GM04504 (cell line): ENCODE measurements around the gene CRAMP1.

ENCODE experiments used
- DNase-seq: peaks from one replicate; pipeline ENCODE4 v3.0.0-alpha.2; 2012; ENCODE audit warnings: low read depth

The CRAMP1 gene

GRCh38 chr16:1635070-1635469, 22.9 kb downstream of the CRAMP1 start:
- no peak for DNase-seq

- DNase-seq = no peak
These were observed 25.4 kb downstream of the CRAMP1 start for GRCh38 chr16:1637526-1637925.

GRCh38 chr16:1638757-1639156, 26.6 kb downstream of the CRAMP1 start:
- no peak for DNase-seq

GRCh38 chr16:1639282-1639681, 27.1 kb downstream of the CRAMP1 start:
- DNase-seq = no peak

- no peak for DNase-seq
These were observed 27.7 kb downstream of the CRAMP1 start for GRCh38 chr16:1639860-1640259.

- no peak for DNase-seq
These were observed 28.2 kb downstream of the CRAMP1 start for GRCh38 chr16:1640261-1640941.

- no peak for DNase-seq
These were observed 29.1 kb downstream of the CRAMP1 start for GRCh38 chr16:1641261-1641660.

- no peak for DNase-seq
These were observed 30.0 kb downstream of the CRAMP1 start for GRCh38 chr16:1642148-1642547.

- no peak for DNase-seq
These were observed 30.6 kb downstream of the CRAMP1 start for GRCh38 chr16:1642753-1643152.

- no peak for DNase-seq
These were observed 31.4 kb downstream of the CRAMP1 start for GRCh38 chr16:1643521-1643920.

GRCh38 chr16:1645914-1646525, 33.9 kb downstream of the CRAMP1 start:
- DNase-seq = no peak

GRCh38 chr16:1647856-1648255, 35.7 kb downstream of the CRAMP1 start:
- DNase-seq = no peak

- DNase-seq = no peak
These were observed 38.0 kb downstream of the CRAMP1 start for GRCh38 chr16:1650131-1650530.

- DNase-seq = no peak
These were observed 39.2 kb downstream of the CRAMP1 start for GRCh38 chr16:1651094-1651973.

- no peak for DNase-seq
These were observed 39.8 kb downstream of the CRAMP1 start for GRCh38 chr16:1651974-1652312.

- DNase-seq = no peak
These were observed 40.9 kb downstream of the CRAMP1 start for GRCh38 chr16:1653023-1653422.

GRCh38 chr16:1654505-1655268, 42.5 kb downstream of the CRAMP1 start:
- no peak for DNase-seq

GRCh38 chr16:1655269-1655807, 43.2 kb downstream of the CRAMP1 start:
- no peak for DNase-seq

GRCh38 chr16:1655909-1656807, 44.0 kb downstream of the CRAMP1 start:
- DNase-seq = no peak

- DNase-seq = no peak
These were observed 44.9 kb downstream of the CRAMP1 start for GRCh38 chr16:1656808-1657617.
